Natural killer cell treated with Interleukin-12 subunit alpha and Interleukin-12 subunit beta and Interleukin-15 and Interleukin-18, amount 100 ng/mL, for 72 hours (primary cell): ENCODE results near the gene MX1. TPM values are rescaled to one million over a fixed set of nuclear protein-coding genes. Genes with fewer than 3 reads are reported as not detected.

Source experiments
- ATAC-seq, 2 donors: fragments of 150-1000 bp; cut with Tn5 transposase in 1 of 2; sonication (Bioruptor Pico), chemical (Tn5 transposase) in 1 of 2; 2 replicates each; pipeline ENCODE4 v1.10.0; 2021
- DNase-seq: peaks from one replicate; pipeline ENCODE4 v3.0.0; 2022; ENCODE audit warnings: low spot score
- H3K27ac Mint-ChIP-seq, 2 donors: 1 replicate in 1 of 2; 2 replicates in 1 of 2; pipeline ENCODE4 v1.8.0; 2022; ENCODE audit warnings: mixed read lengths in 2 of 2, mild to moderate bottlenecking in 1 of 2, moderate library complexity in 1 of 2
- H3K27me3 Mint-ChIP-seq, 2 donors: 1 replicate in 1 of 2; 2 replicates in 1 of 2; pipeline ENCODE4 v1.8.0; 2022; ENCODE audit warnings: mixed read lengths in 2 of 2
- H3K36me3 Mint-ChIP-seq: one replicate; pipeline ENCODE4 v1.8.0; 2022; ENCODE audit warnings: mixed read lengths
- H3K4me1 Mint-ChIP-seq, 2 donors: 1 replicate in 1 of 2; 2 replicates in 1 of 2; pipeline ENCODE4 v1.8.0; 2022; ENCODE audit warnings: low read depth in 2 of 2, mixed read lengths in 2 of 2, mild to moderate bottlenecking in 1 of 2
- H3K4me3 Mint-ChIP-seq: one replicate; pipeline ENCODE4 v1.8.0; 2022; ENCODE audit warnings: mixed read lengths
- H3K9me3 Mint-ChIP-seq: 2 replicates; pipeline ENCODE4 v1.8.0; 2022; ENCODE audit warnings: mixed read lengths
- total RNA-seq, 2 donors: library from RNA; stranded (reverse); gene quantifications; one replicate each; pipeline ENCODE4 v1.2.3, GENCODE V29; 2022

The MX1 gene
- total RNA-seq, 2 donors from 2014 or later = 10.9 to 19.2 TPM

- no peak for ATAC-seq
- Mint-ChIP-seq H3K4me1 (no peaks in the 10 kb centered on the region), H3K36me3 (peaks cover 7% of the 10 kb centered on the region), H3K9me3 (no peaks in the 10 kb centered on the region), H3K27ac (no peak overlapping the region), H3K4me3 (no peak overlapping the region), H3K27me3 (no peaks in the 10 kb centered on the region)
- DNase-seq = no peak
Observed at GRCh38 chr21:41447356-41447755, 21.3 kb downstream of the MX1 start.

DNA sequence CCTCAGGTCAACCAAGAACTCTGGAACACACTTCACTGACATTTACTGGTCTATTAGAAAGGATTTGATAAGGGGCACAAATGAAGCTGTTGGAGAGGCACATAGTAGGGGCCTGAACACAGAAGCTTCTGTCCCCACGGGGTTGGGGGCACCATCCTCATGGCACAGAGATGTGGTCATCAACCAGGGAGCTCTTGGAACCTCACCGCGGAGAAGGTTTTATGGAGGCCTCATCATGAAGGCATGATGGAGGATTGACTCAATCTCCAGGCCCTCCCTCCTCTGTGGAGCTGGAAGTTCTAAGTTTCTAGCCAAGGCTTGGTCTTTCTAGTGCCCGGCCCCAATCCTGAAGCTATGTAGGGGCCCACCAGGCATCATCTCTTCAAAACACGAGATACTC, 23.6 kb downstream of the MX1 start:
- no peak overlapping the region for H3K4me3 Mint-ChIP-seq
- no peaks in the 10 kb centered on the region for H3K36me3 Mint-ChIP-seq
- no peaks in the 10 kb centered on the region for H3K4me1 Mint-ChIP-seq
- ATAC-seq (no peak), DNase-seq (no peak)
- H3K27me3 Mint-ChIP-seq = no peaks in the 10 kb centered on the region
- H3K27ac Mint-ChIP-seq = no peak overlapping the region
- H3K9me3 Mint-ChIP-seq = no peaks in the 10 kb centered on the region

DNA sequence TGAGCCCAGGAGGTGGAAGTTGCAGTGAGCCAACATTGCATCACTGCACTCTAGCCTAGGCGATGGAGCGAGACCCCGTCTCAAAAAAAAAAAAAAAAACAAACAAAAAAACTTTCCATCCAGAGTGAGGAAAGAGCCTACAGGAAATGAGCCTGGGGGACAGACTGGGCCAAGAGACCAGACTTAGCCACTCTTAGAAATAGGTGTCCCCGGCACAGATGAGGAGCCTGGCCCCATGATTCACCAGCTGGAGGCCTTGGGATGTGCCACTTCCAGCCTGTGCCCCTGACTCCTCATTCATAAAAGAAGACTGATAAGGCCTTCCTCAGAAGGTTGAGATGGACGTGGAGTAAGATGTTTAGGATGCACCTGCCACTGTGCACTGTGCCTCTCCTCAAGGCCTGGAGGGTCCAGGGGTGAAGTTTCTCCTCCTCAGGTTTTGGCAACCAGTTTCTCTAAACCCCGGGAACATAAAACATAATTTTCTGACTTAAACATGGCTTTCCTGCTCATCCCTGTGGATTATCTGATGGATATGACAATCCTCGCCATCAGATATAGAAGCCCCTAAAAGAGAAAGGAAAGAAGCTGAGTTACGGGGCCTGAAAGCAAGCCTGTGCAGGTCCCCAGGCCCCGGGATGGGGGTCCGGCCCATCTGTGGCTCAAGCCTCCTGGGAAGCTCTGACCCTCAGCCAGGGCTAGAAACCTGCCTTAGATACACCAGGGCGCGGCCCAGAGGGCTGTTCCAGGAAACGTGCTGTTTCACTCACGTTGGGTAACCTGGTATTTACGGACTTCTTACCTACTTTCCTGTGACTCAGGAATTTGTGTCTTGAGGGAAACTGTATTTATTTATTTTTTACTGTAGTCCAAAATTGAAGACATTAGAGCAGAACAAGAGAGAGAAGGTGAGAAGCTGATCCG, 26.0 kb downstream of the MX1 start:
- H3K4me1 Mint-ChIP-seq = no peaks in the 10 kb centered on the region

DNA sequence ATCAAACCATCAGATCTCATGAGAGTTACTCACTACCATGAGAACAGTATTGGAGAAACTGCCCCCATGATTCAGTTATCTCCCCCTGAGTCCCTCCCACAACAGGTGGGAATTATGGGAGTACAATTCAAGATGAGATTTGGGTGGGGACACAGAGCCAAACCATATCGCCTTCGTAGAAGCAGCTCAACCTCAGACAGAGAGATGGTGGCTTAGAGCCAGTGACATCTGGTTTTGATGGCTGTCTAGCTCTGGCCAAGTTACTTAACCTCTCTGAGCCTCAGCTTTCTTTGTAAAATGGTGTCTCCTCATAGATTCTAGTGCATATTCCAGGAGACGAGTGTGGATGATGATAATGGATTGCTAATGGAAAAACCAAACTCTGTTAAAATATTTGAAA, 27.2 kb downstream of the MX1 start:
- no peaks in the 10 kb centered on the region for H3K36me3 Mint-ChIP-seq
- no peaks in the 10 kb centered on the region for H3K27me3 Mint-ChIP-seq
- H3K4me1 Mint-ChIP-seq = no peaks in the 10 kb centered on the region
- no peak for ATAC-seq
- no peak for DNase-seq
- no peak overlapping the region for H3K27ac Mint-ChIP-seq
- no peak overlapping the region for H3K4me3 Mint-ChIP-seq
- H3K9me3 Mint-ChIP-seq = no peaks in the 10 kb centered on the region

More for the DNA sequence above, 26.0 kb downstream of the MX1 start:
- ATAC-seq = no peak
- Mint-ChIP-seq H3K27ac (no peak overlapping the region), H3K36me3 (no peaks in the 10 kb centered on the region), H3K9me3 (no peaks in the 10 kb centered on the region), H3K4me3 (no peak overlapping the region), H3K27me3 (no peaks in the 10 kb centered on the region)
- DNase-seq = no peak

- Mint-ChIP-seq H3K4me3 (no peak overlapping the region), H3K27me3 (no peaks in the 10 kb centered on the region), H3K9me3 (no peaks in the 10 kb centered on the region), H3K27ac (no peak overlapping the region), H3K4me1 (no peaks in the 10 kb centered on the region), H3K36me3 (no peaks in the 10 kb centered on the region)
- no peak for DNase-seq
- ATAC-seq = no peak
Observed at GRCh38 chr21:41453761-41454160, 27.7 kb downstream of the MX1 start.

- Mint-ChIP-seq H3K4me1 (peaks cover 3 to 4% of the 10 kb centered on the region in 2 donors), H3K27ac (no peak overlapping the region), H3K9me3 (no peaks in the 10 kb centered on the region), H3K36me3 (no peaks in the 10 kb centered on the region), H3K27me3 (no peaks in the 10 kb centered on the region), H3K4me3 (no peak overlapping the region)
- DNase-seq (no peak), ATAC-seq (no peak)
Observed at GRCh38 chr21:41458121-41458520, 32.1 kb downstream of the MX1 start.

- no peak for DNase-seq
- no peaks in the 10 kb centered on the region for H3K9me3 Mint-ChIP-seq
- no peak overlapping the region for H3K4me3 Mint-ChIP-seq
- no peak for ATAC-seq
- no peaks in the 10 kb centered on the region for H3K36me3 Mint-ChIP-seq
- H3K27me3 Mint-ChIP-seq = no peaks in the 10 kb centered on the region
- H3K4me1 Mint-ChIP-seq = peaks cover 3 to 4% of the 10 kb centered on the region in 2 donors
- no peak overlapping the region for H3K27ac Mint-ChIP-seq
Observed at GRCh38 chr21:41458559-41458958, 32.5 kb downstream of the MX1 start.

DNA sequence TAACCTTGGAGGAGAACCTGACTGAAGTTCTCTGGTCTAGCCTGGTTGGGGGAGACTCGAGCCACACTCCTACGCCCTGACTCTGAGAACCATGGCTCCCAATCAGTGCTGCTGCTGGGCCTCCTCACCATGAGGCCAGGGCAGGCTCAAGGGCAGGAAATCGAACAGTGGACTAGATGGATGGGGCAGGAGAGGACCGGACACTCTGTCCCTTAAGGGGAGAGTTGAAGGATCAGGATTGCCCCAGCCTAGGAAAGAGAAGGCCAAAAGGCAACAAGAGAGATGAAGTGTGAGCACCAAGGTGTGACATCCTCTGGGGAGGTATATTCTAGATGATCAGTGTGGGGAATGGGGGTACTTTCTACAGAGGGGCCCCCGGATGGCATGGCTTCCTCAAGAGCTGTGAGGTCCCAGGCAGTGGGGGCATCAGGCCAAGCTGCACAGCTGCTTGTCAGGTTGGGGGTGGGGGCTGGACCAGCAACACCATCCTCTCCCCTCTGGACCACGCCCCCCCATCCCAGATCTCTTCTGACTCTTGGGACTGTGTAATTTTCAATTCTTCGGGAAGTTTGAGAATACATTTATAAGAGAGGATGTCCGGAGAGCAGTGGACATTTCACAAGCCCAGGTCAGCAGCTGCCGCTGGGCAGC, 34.0 kb downstream of the MX1 start:
- no peaks in the 10 kb centered on the region for H3K27me3 Mint-ChIP-seq
- no peak overlapping the region for H3K27ac Mint-ChIP-seq
- no peaks in the 10 kb centered on the region for H3K36me3 Mint-ChIP-seq
- no peak for ATAC-seq
- no peak overlapping the region for H3K4me3 Mint-ChIP-seq
- no peaks in the 10 kb centered on the region for H3K9me3 Mint-ChIP-seq
- peaks cover 3 to 4% of the 10 kb centered on the region in 2 donors for H3K4me1 Mint-ChIP-seq
- DNase-seq = no peak

- H3K4me3 Mint-ChIP-seq = no peak overlapping the region
- peaks cover 3 to 4% of the 10 kb centered on the region in 2 donors for H3K4me1 Mint-ChIP-seq
- ATAC-seq = peak in 1 of 2 donors; percentile 56
- H3K9me3 Mint-ChIP-seq = no peaks in the 10 kb centered on the region
- no peaks in the 10 kb centered on the region for H3K36me3 Mint-ChIP-seq
- DNase-seq = no peak
- no peaks in the 10 kb centered on the region for H3K27me3 Mint-ChIP-seq
- H3K27ac Mint-ChIP-seq = no peak overlapping the region
Observed at GRCh38 chr21:41460578-41461527, 34.8 kb downstream of the MX1 start.

DNA sequence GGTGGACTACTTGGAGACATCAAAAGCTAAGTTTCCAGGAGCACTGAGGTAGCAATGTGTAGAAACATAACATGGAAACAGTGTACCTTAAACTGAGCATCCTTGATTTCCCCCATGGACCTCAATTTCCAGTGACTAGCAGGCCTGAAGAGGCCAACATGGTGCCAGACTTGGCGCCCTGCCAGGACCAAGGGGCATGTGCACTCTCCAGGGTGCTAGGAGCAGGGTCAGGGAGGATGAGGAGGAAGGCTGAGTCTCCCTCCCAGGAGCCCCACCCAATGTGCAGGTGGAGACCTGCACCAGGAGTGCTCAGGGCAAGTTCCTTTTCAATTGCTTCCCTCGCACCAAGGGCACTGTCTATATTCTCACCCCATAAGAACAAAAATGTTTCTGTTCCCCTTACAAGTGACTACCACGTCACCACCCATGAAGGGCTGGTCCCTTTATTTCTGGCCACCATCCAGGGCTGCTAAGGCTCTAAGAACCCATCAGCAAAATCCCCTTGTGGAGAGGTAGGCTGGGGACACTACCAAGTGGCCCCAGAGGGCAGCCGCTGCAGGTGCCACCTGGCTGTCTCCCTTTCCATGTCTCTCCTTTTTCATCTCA, 39.2 kb downstream of the MX1 start:
- no peak for DNase-seq
- Mint-ChIP-seq H3K9me3 (no peaks in the 10 kb centered on the region), H3K27ac (no peak overlapping the region), H3K27me3 (peaks cover 14 to 17% of the 10 kb centered on the region in 2 donors), H3K4me1 (peaks cover 20 to 26% of the 10 kb centered on the region in 2 donors), H3K36me3 (no peaks in the 10 kb centered on the region), H3K4me3 (no peak overlapping the region)
- ATAC-seq = peak in 1 of 2 donors; percentile 40

DNA sequence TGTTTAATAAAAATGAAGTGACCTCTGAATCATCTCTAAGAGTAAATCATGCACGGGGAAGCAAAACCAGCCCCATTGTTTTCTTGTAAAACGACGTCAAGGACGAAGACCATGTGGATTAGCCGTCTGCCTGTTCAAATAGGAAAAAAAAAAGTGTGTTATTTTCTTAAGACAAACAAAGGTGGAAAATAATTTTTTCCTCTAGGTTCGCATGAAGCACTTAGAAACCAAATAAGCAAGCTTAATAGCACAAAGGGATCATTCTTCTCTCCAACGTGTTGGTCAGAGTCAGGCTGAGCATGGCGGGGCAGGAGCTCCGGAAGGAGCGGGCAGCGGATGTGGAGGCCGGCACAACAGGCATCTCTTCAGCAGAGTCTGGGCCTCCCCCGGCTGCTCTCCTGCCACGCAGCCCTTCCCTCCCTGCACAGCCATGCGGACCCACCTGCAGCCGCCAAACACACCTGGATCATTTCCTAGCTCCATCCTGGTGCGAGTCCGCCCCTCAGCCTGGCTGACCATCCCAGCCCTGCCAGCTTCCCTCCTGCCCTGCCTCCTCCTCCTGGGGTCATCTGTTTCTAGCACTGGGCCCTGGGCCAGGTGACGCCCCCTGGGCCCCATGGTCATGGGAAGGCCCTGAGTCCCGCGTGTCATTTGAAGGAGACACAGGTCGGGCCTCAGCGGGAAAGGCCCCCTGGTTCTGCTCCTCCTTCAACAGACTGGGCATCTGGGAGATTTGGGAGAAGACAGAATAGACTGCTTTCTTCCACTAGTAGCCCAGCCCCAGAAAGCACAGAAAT, 40.2 kb downstream of the MX1 start:
- H3K36me3 Mint-ChIP-seq = no peaks in the 10 kb centered on the region
- peaks cover 20 to 26% of the 10 kb centered on the region in 2 donors for H3K4me1 Mint-ChIP-seq
- no peak overlapping the region for H3K4me3 Mint-ChIP-seq
- peaks cover 14 to 17% of the 10 kb centered on the region in 2 donors for H3K27me3 Mint-ChIP-seq
- no peaks in the 10 kb centered on the region for H3K9me3 Mint-ChIP-seq
- DNase-seq = no peak
- ATAC-seq = no peak
- H3K27ac Mint-ChIP-seq = no peak overlapping the region

DNA sequence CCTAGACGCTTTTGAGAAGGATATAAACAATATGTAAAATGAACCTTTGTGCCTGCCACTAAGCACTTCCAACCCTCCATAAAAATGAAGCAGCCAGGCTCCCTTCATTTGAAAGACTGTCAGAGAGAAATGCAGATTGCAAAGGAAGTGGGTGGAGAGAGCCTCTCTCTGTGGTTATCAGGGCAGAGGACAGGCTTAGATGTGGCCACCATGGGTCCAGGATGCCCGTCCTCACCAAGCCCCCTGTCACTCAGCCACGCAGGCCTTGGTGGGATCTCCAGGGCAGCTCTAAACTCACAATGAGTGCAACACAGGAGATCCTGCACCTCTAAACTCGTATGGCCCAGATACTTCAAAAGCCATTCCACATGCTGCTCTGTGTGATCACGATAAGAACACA, 44.0 kb downstream of the MX1 start:
- no peaks in the 10 kb centered on the region for H3K9me3 Mint-ChIP-seq
- no peak for ATAC-seq
- H3K27ac Mint-ChIP-seq = no peak overlapping the region
- H3K4me3 Mint-ChIP-seq = no peak overlapping the region
- H3K4me1 Mint-ChIP-seq = peaks cover 20 to 22% of the 10 kb centered on the region in 2 donors
- no peak for DNase-seq
- H3K36me3 Mint-ChIP-seq = no peaks in the 10 kb centered on the region
- H3K27me3 Mint-ChIP-seq = peaks cover 14 to 17% of the 10 kb centered on the region in 2 donors
